Ramos (cell line): ENCODE data around the gene GSTM4.
"Not testable (repeated sequence)": the region's sequence is repeated elsewhere in the genome, so short reads cannot be mapped to it uniquely, and the experiment has no call there.

Experiments
- in situ Hi-C: fragments of 300-500 bp; cut with MboI; formaldehyde crosslinking; loops from one replicate; pipeline ENCODE4 v1.14.3; 2022; ENCODE audit warnings: low sequenced_read_pairs; ENCODE audit not compliant: unreplicated experiment

Gene GSTM4

GRCh38 chr1:109691759-109692158, 35.9 kb downstream of the GSTM4 start:
- in situ Hi-C loops: no loop called here

GRCh38 chr1:109694400-109694799, 38.5 kb downstream of the GSTM4 start:
- in situ Hi-C loops: not testable (repeated sequence)

- in situ Hi-C loops: not testable (repeated sequence)
Measured at GRCh38 chr1:109695138-109695537, 39.2 kb downstream of the GSTM4 start.

GRCh38 chr1:109697066-109697465, 41.2 kb downstream of the GSTM4 start:
- in situ Hi-C loops: no loop called here

- in situ Hi-C loops: not testable (repeated sequence)
Measured at GRCh38 chr1:109697861-109698260, 42.0 kb downstream of the GSTM4 start.

- in situ Hi-C loops: not testable (repeated sequence)
Measured at GRCh38 chr1:109702940-109703339, 47.0 kb downstream of the GSTM4 start.

- in situ Hi-C loops: no loop called here
Measured at GRCh38 chr1:109704173-109704572, 48.3 kb downstream of the GSTM4 start.

GRCh38 chr1:109705411-109705810, 49.5 kb downstream of the GSTM4 start:
- in situ Hi-C loops: no loop called here

GRCh38 chr1:109708949-109709348, 53.0 kb downstream of the GSTM4 start:
- in situ Hi-C loops: not testable (repeated sequence)

GRCh38 chr1:109709822-109710221, 53.9 kb downstream of the GSTM4 start:
- in situ Hi-C loops: not testable (repeated sequence)
